K562 (cell line): ENCODE results near the gene TPK1. TPM values are rescaled to one million over a fixed set of nuclear protein-coding genes. Genes with fewer than 3 reads are reported as not detected.

Source experiments
- ATAC-seq: fragments of 200-7000 bp; cut with Tn5 transposase; 3 replicates; pipeline ENCODE4 v1.9.1; 2020; ENCODE audit warnings: moderate library complexity
- BruUV-seq: library from RNA; stranded (reverse); fragments of 400-500 nt; replicated peaks from 2 replicates; lab custom pipeline; 2021; lab: Mats Ljungman, UMichigan
- CTCF ChIA-PET: fragments of 300-600 bp; formaldehyde crosslinking; extraction: SDS; loops from one replicate; lab custom pipeline; 2021; ENCODE audit warnings: low intra/inter-chr PET ratio; lab: Yijun Ruan, JAX
- POLR2A ChIA-PET: fragments of 300-600, 350-650 bp; sonication (Branson Sonifier 250); formaldehyde crosslinking; extraction: SDS; loops from one replicate; lab custom pipeline; 2021; ENCODE audit warnings: antibody characterized with exemption, inconsistent platforms; lab: Yijun Ruan, JAX
- DNase-seq, 4 experiments: peaks; one replicate each; pipeline versions ENCODE4 v3.0.0 to v3.0.0-alpha.2; 2011 to 2018; ENCODE audit warnings: low spot score in 3 of 4, mixed read lengths in 3 of 4; ENCODE audit errors: extremely low read depth in 1 of 4
- FAIRE-seq: peaks from 2 replicates; lab custom pipeline; 2011; peaks lifted over from hg19 to GRCh38; lab: Jason Lieb, UNC
- H2AFZ ChIP-seq: 2 replicates; pipeline ENCODE4 v1.6.0; 2011; ENCODE audit warnings: low read depth, low read length, control low read depth, inconsistent platforms
- H3K27ac ChIP-seq: fragments of 200-600 bp; 3 replicates; pipeline ENCODE4 v1.8.0; 2011; ENCODE audit warnings: low read depth, mild to moderate bottlenecking, control low read depth, inconsistent platforms, low read length, moderate library complexity, mixed read lengths; ENCODE audit errors: extremely low read depth
- H3K27me3 ChIP-seq, 2 experiments: fragments of 300-600 bp in 1 of 2; 2 replicates in 1 of 2; 3 replicates in 1 of 2; pipeline versions ENCODE4 v1.6.0 to v1.8.0; 2011; ENCODE audit warnings: inconsistent platforms in 2 of 2, low read length in 2 of 2, mild to moderate bottlenecking in 1 of 2, mixed read lengths in 1 of 2, moderate library complexity in 1 of 2; ENCODE audit not compliant: control insufficient read depth in 2 of 2, insufficient read depth in 2 of 2
- H3K36me3 ChIP-seq: fragments of 300-600 bp; 3 replicates; pipeline ENCODE4 v1.8.0; 2011; ENCODE audit warnings: mild to moderate bottlenecking, low read length, inconsistent platforms; ENCODE audit not compliant: control insufficient read depth, insufficient read depth
- H3K4me1 ChIP-seq, 2 experiments: fragments of 200-600 bp in 1 of 2; replicated peaks in 1 of 2; 2 replicates in 1 of 2; 3 replicates in 1 of 2; pipeline versions ENCODE4 v1.5.1 to v1.8.0; 2011; ENCODE audit warnings: inconsistent platforms in 2 of 2, low read length in 2 of 2, mild to moderate bottlenecking in 1 of 2, mixed read lengths in 1 of 2, moderate library complexity in 1 of 2; ENCODE audit not compliant: control insufficient read depth in 2 of 2, insufficient read depth in 2 of 2
- H3K4me2 ChIP-seq: 2 replicates; pipeline ENCODE4 v1.6.1; 2011; ENCODE audit warnings: low read length, control low read depth, inconsistent platforms, mixed read lengths; ENCODE audit not compliant: insufficient read depth
- H3K4me3 ChIP-seq: fragments of 200-600 bp; sonication (generic), shearing (Covaris generic); 2 replicates; pipeline ENCODE4 v1.5.1; 2016; ENCODE audit warnings: control low read depth, inconsistent platforms
- H3K79me2 ChIP-seq: fragments of 200-600 bp; 3 replicates; pipeline ENCODE4 v1.8.0; 2011; ENCODE audit warnings: low read length, inconsistent platforms; ENCODE audit not compliant: control insufficient read depth, insufficient read depth
- H3K9ac ChIP-seq, 2 experiments: 2 replicates each; pipeline versions ENCODE4 v1.6.0 to v1.6.1; 2011; ENCODE audit warnings: low read depth in 2 of 2, low read length in 2 of 2, control low read depth in 1 of 2, inconsistent platforms in 1 of 2, mild to moderate bottlenecking in 1 of 2, mixed read lengths in 1 of 2; ENCODE audit not compliant: insufficient read depth in 1 of 2
- H3K9me1 ChIP-seq: one replicate; pipeline ENCODE4 v1.6.0; 2011; ENCODE audit warnings: inconsistent platforms, mild to moderate bottlenecking, low read length, moderate library complexity; ENCODE audit not compliant: control insufficient read depth, insufficient read depth
- H3K9me3 ChIP-seq: replicated peaks from 2 replicates; pipeline ENCODE4 v1.5.1; 2011; ENCODE audit warnings: low read depth, low read length, inconsistent platforms; ENCODE audit not compliant: control insufficient read depth, insufficient read depth
- H4K20me1 ChIP-seq: replicated peaks from 2 replicates; pipeline ENCODE4 v1.6.1; 2011; ENCODE audit warnings: low read length, inconsistent platforms, mixed read lengths; ENCODE audit not compliant: control insufficient read depth, insufficient read depth
- BHLHE40 ChIP-seq: IDR thresholded peaks from 2 replicates; pipeline ENCODE4 v1.6.1; 2011; ENCODE audit warnings: low read length, improper control_type of control experiment
- COPS2 ChIP-seq: fragments of 450-650 bp; conservative IDR thresholded peaks from 2 replicates; pipeline ENCODE4 v1.6.1; 2016; ENCODE audit warnings: mild to moderate bottlenecking, moderate library complexity
- E2F8 ChIP-seq: fragments of 450-650 bp; IDR thresholded peaks from 2 replicates; pipeline ENCODE4 v1.7.1; 2018; ENCODE audit warnings: mild to moderate bottlenecking, low read depth; ENCODE audit not compliant: partially characterized antibody
- ELF1 ChIP-seq: fragments of 200-800 bp; sonication (Bioruptor generic); IDR thresholded peaks from 2 replicates; pipeline ENCODE4 v1.6.1; 2016; ENCODE audit warnings: missing genetic modification characterization, missing compliant biosample characterization
- EP400 ChIP-seq: fragments of 450-650 bp; IDR thresholded peaks from 2 replicates; pipeline ENCODE4 v1.6.1; 2017; ENCODE audit warnings: antibody characterized with exemption, mild to moderate bottlenecking, moderate library complexity
- KLF13 ChIP-seq: fragments of 450-650 bp; IDR thresholded peaks from 2 replicates; pipeline ENCODE4 v1.6.1; 2016; ENCODE audit warnings: missing genetic modification characterization, low read depth, mild to moderate bottlenecking, missing compliant biosample characterization, moderate library complexity, borderline replicate concordance
- MECOM ChIP-seq: fragments of 250-450 bp; sonication (Bioruptor Pico); IDR thresholded peaks from 2 replicates; pipeline ENCODE4 v1.8.0; 2022; ENCODE audit warnings: inconsistent platforms
- POLR2AphosphoS5 ChIP-seq: IDR thresholded peaks from 2 replicates; pipeline ENCODE4 v1.6.1; 2011; ENCODE audit warnings: mild to moderate bottlenecking, low read depth, low read length, moderate library complexity; ENCODE audit not compliant: control insufficient read depth, insufficient read depth
- RNF219 ChIP-seq: fragments of 250-450 bp; sonication (Bioruptor Pico); IDR thresholded peaks from 2 replicates; pipeline ENCODE4 v1.5.0; 2022; ENCODE audit warnings: mild to moderate bottlenecking
- SMAD2 ChIP-seq: fragments of 150-350 bp; IDR thresholded peaks from 2 replicates; pipeline ENCODE4 v1.6.1; 2014; ENCODE audit warnings: low read depth, mild to moderate bottlenecking, low read length
- SRSF1 ChIP-seq: fragments of 200-400 bp; formaldehyde crosslinking; IDR thresholded peaks from 2 replicates; pipeline ENCODE4 v1.6.1; 2017; ENCODE audit warnings: mild to moderate bottlenecking, low read depth, low read length, moderate library complexity
- U2AF1 ChIP-seq: fragments of 200-400 bp; formaldehyde crosslinking; optimal IDR thresholded peaks from 2 replicates; pipeline ENCODE3; 2017; ENCODE audit warnings: mild to moderate bottlenecking, low read depth, low read length, moderate library complexity
- USF2 ChIP-seq: sonication (generic); formaldehyde crosslinking; IDR thresholded peaks from 2 replicates; pipeline ENCODE4 v1.5.0; 2020; ENCODE audit warnings: missing genetic modification reagents
- YBX1 ChIP-seq: fragments of 450-650 bp; IDR thresholded peaks from 2 replicates; pipeline ENCODE4 v1.7.1; 2016; ENCODE audit warnings: mild to moderate bottlenecking
- ZFP30 ChIP-seq: fragments of 250-450 bp; sonication (Bioruptor Pico); IDR thresholded peaks from 2 replicates; pipeline ENCODE4 v1.8.0; 2022; ENCODE audit warnings: moderate library complexity, mild to moderate bottlenecking, inconsistent platforms, borderline replicate concordance
- ZNF121 ChIP-seq: sonication (generic); formaldehyde crosslinking; conservative IDR thresholded peaks from 2 replicates; pipeline ENCODE4 v1.8.0; 2022; ENCODE audit warnings: missing genetic modification reagents
- ZNF277 ChIP-seq: fragments of 250-450 bp; sonication (Bioruptor Pico); IDR thresholded peaks from 2 replicates; pipeline ENCODE4 v1.8.0; 2022; ENCODE audit warnings: inconsistent platforms, mild to moderate bottlenecking, moderate library complexity, borderline replicate concordance
- WGBS: fragments of 100-300 bp; shearing (Covaris generic); methylation state at CpG from one replicate; pipeline ENCODE4 v1.1.6; 2016; ENCODE audit warnings: low coverage, mixed read lengths; ENCODE audit not compliant: insufficient coverage; ENCODE audit errors: missing lambda C conversion rate; 5-methylcytosine and 5-hydroxymethylcytosine counted together
- in situ Hi-C: fragments of 300-500 bp; cut with MboI; formaldehyde crosslinking; loops from 4 replicates; pipeline ENCODE4 v1.15.0; 2018; ENCODE audit warnings: inconsistent platforms, mixed read lengths
- intact Hi-C: fragments of 100-400 bp; cut with micrococcal nuclease; formaldehyde crosslinking; loops from 2 replicates; pipeline ENCODE4 v1.14.2; 2022
- polyA plus RNA-seq, 8 experiments: library from polyadenylated mRNA; depleted of rRNA in 4 of 8; stranded (reverse) in 5 of 8; unstranded in 3 of 8; fragments of >200 nt; fragmentation: Nextera tagmentation in 2 of 8; fragmentation: Illumina TruSeq in 1 of 8; extraction: Ambion mirVana in 2 of 8; extraction: Trizol in 1 of 8; gene quantifications; 2 replicates each; pipeline versions ENCODE4 v1.2.1 to v1.2.3, GENCODE V29; 2011 to 2014; ENCODE audit warnings: inconsistent platforms in 1 of 8, missing spikeins in 1 of 8
- total RNA-seq, 7 experiments: library from RNA; depleted of rRNA in 6 of 7; stranded (reverse); fragments of >200 nt in 6 of 7; fragmentation: Illumina TruSeq in 2 of 7; extraction: Trizol in 2 of 7; gene quantifications; 2 replicates each; pipeline versions ENCODE4 v1.2.1 to v1.2.3, GENCODE V29; 2011 to 2021; ENCODE audit warnings: low replicate concordance in 1 of 7

The TPK1 gene
- total and polyA plus RNA-seq, 9 of the 15 experiments (the other 6 are each of a cell fraction or from before 2014, with no cell fraction given): 5.1 to 16.2 (median 9.2) TPM

- no peaks in the 10 kb centered on the region for H3K27me3 ChIP-seq
- no peaks in the 10 kb centered on the region for H3K9me3 ChIP-seq
- CTCF ChIA-PET: no interaction called here
- H3K9ac ChIP-seq: no peak overlapping the region
- no peak overlapping the region for H3K4me2 ChIP-seq
- no peak for TF ChIP-seq ZNF121 (CRISPR knock-in tag)
- no peak for TF ChIP-seq POLR2AphosphoS5
- TF ChIP-seq ZNF277 (CRISPR knock-in tag): no peak
- TF ChIP-seq ZFP30: no peak
- TF ChIP-seq E2F8: no peak
- TF ChIP-seq U2AF1: no peak
- no peak for TF ChIP-seq USF2 (CRISPR knock-in tag)
- no peak for TF ChIP-seq MECOM (CRISPR knock-in tag)
- TF ChIP-seq BHLHE40: no peak
- TF ChIP-seq SMAD2: no peak
- TF ChIP-seq COPS2: no peak
- no peak for TF ChIP-seq SRSF1
- no peak for TF ChIP-seq EP400
- no peak for TF ChIP-seq KLF13
- no peak for TF ChIP-seq ELF1 (tag)
- TF ChIP-seq RNF219 (CRISPR knock-in tag): no peak
- TF ChIP-seq YBX1: no peak
- TF ChIP-seq, all 486 proteins: peak for 0
- FAIRE-seq (no peak), DNase-seq (no peak), ATAC-seq (no peak)
- no peaks in the 10 kb centered on the region for H3K36me3 ChIP-seq
- POLR2A ChIA-PET: no interaction called here
- WGBS: 0% methylated on average over 2 of the region's 2 CpGs
- BruUV-seq: no TSS peak
- no peaks in the 10 kb centered on the region for H3K9me1 ChIP-seq
- H2AFZ ChIP-seq: no peak overlapping the region
- H3K4me3 ChIP-seq: no peak overlapping the region
- H3K4me1 ChIP-seq: no peaks in the 10 kb centered on the region
- no peaks in the 10 kb centered on the region for H3K79me2 ChIP-seq
- intact Hi-C loops: no loop called here
- in situ Hi-C loops: no loop called here
- H4K20me1 ChIP-seq: no peaks in the 10 kb centered on the region
- H3K27ac ChIP-seq: no peak overlapping the region
Measured at GRCh38 chr7:144771174-144771573, 64.7 kb downstream of the TPK1 start.
